Measurements from ENCODE around the gene RER1. TPM values are rescaled to one million over a fixed set of nuclear protein-coding genes. Genes with fewer than 3 reads are reported as not detected.

RER1 gene
- total RNA-seq, 2 experiments from 2014 or later, result 60.5 to 138 TPM

GRCh38 chr1:2405588-2406295 is 14.1 kb downstream of the RER1 start:
- no peaks in the 10 kb centered on the region for H3K9me3 ChIP-seq (ENCODE audit: low read length)
- H3K27ac ChIP-seq (ENCODE audit: low read depth, low read length, poor library complexity, severe bottlenecking), result no peak overlapping the region
- H3K79me2 ChIP-seq (ENCODE audit: insufficient read depth, low read depth, low read length), result no peaks in the 10 kb centered on the region
- peaks cover 68% of the 10 kb centered on the region for H3K36me3 ChIP-seq (ENCODE audit: insufficient read depth, low read length)
- H3K9me2 ChIP-seq (ENCODE audit: insufficient read depth, low read length), result no peaks in the 10 kb centered on the region
- POLR2A ChIA-PET, result no interaction called here
- no TSS peak for BruUV-seq (replicated peaks)
- intact Hi-C loops (cut with micrococcal nuclease; ENCODE audit: unreplicated experiment), result no loop called here
- H2AFZ ChIP-seq (ENCODE audit: low read length), result no peak overlapping the region
- no peak for DNase-seq (ENCODE audit: low spot score)
- CTCF ChIA-PET (ENCODE audit: unreplicated experiment), result no interaction called here
- TF ChIP-seq, protein P1, sequence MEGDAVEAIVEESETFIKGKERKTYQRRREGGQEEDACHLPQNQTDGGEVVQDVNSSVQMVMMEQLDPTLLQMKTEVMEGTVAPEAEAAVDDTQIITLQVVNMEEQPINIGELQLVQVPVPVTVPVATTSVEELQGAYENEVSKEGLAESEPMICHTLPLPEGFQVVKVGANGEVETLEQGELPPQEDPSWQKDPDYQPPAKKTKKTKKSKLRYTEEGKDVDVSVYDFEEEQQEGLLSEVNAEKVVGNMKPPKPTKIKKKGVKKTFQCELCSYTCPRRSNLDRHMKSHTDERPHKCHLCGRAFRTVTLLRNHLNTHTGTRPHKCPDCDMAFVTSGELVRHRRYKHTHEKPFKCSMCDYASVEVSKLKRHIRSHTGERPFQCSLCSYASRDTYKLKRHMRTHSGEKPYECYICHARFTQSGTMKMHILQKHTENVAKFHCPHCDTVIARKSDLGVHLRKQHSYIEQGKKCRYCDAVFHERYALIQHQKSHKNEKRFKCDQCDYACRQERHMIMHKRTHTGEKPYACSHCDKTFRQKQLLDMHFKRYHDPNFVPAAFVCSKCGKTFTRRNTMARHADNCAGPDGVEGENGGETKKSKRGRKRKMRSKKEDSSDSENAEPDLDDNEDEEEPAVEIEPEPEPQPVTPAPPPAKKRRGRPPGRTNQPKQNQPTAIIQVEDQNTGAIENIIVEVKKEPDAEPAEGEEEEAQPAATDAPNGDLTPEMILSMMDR (conservative IDR thresholded peaks at IDR 0.05; ENCODE audit: low read length), result no peak
- no peak for TF ChIP-seq EZH2phosphoT487 (IDR thresholded peaks at IDR 0.05; ENCODE audit: borderline replicate concordance, low read depth, low read length)
- peaks cover 3% of the 10 kb centered on the region for H3K4me1 ChIP-seq (ENCODE audit: insufficient read depth, low read length, poor library complexity, severe bottlenecking)
- no peak overlapping the region for H3K4me3 ChIP-seq (ENCODE audit: low read depth, low read length, poor library complexity, severe bottlenecking)
- H3K4me2 ChIP-seq (ENCODE audit: low read length), result no peak overlapping the region
- H4K20me1 ChIP-seq (ENCODE audit: insufficient read depth, low read length), result no peaks in the 10 kb centered on the region

- H3K4me3 ChIP-seq (ENCODE audit: low read depth, low read length, poor library complexity, severe bottlenecking), result no peak overlapping the region
- no peaks in the 10 kb centered on the region for H3K9me3 ChIP-seq (ENCODE audit: low read length)
- intact Hi-C loops (cut with micrococcal nuclease; ENCODE audit: unreplicated experiment), result no loop called here
- H3K4me1 ChIP-seq (ENCODE audit: insufficient read depth, low read length, poor library complexity, severe bottlenecking), result peaks cover 9% of the 10 kb centered on the region
- no peaks in the 10 kb centered on the region for H4K20me1 ChIP-seq (ENCODE audit: insufficient read depth, low read length)
- no peak overlapping the region for H3K27ac ChIP-seq (ENCODE audit: low read depth, low read length, poor library complexity, severe bottlenecking)
- H3K9me2 ChIP-seq (ENCODE audit: insufficient read depth, low read length), result no peaks in the 10 kb centered on the region
- TF ChIP-seq, protein P1 (conservative IDR thresholded peaks at IDR 0.05; ENCODE audit: low read length), result peak; percentile 37
- TF ChIP-seq EZH2phosphoT487 (IDR thresholded peaks at IDR 0.05; ENCODE audit: borderline replicate concordance, low read depth, low read length), result no peak
- H2AFZ ChIP-seq (ENCODE audit: low read length), result no peak overlapping the region
- ChIA-PET CTCF (ENCODE audit: unreplicated experiment) (no interaction called here), POLR2A (no interaction called here)
- H3K4me2 ChIP-seq (ENCODE audit: low read length), result no peak overlapping the region
- H3K79me2 ChIP-seq (ENCODE audit: insufficient read depth, low read depth, low read length), result no peaks in the 10 kb centered on the region
- H3K36me3 ChIP-seq (ENCODE audit: insufficient read depth, low read length), result peaks cover 62% of the 10 kb centered on the region
- no TSS peak for BruUV-seq (replicated peaks)
- no peak for DNase-seq (ENCODE audit: low spot score)
Measured at GRCh38 chr1:2406451-2407041, 14.9 kb downstream of the RER1 start.
